A673 (cell line): ENCODE data around the gene HSPG2. TPM values are rescaled to one million over a fixed set of nuclear protein-coding genes. Genes with fewer than 3 reads are reported as not detected.

Experiments used
- BruUV-seq: library from RNA; stranded (reverse); fragments of 400-500 nt; replicated peaks from 2 replicates; lab custom pipeline; 2021; lab: Mats Ljungman, UMichigan
- CTCF ChIA-PET: fragments of 300-600 bp; sonication (Branson Sonifier 250); formaldehyde crosslinking; loops from one replicate; lab custom pipeline; 2022; ENCODE audit warnings: antibody characterized with exemption; lab: Charles Lee
- POLR2A ChIA-PET: fragments of 300-600 bp; sonication (Branson Sonifier 250); formaldehyde crosslinking; loops from one replicate; lab custom pipeline; 2022; ENCODE audit warnings: antibody characterized with exemption; ENCODE audit not compliant: low non-redundant PET; lab: Charles Lee
- DNase-seq: peaks from one replicate; pipeline ENCODE4 v3.0.0-alpha.2; 2015; ENCODE audit warnings: low spot score
- H3K27ac ChIP-seq: fragments of 200-600 bp; sonication (generic); 2 replicates; pipeline ENCODE4 v1.5.1; 2016; ENCODE audit warnings: mixed run types, low read depth, mild to moderate bottlenecking, mixed read lengths, antibody characterized with exemption, low read length; ENCODE audit not compliant: poor library complexity, severe bottlenecking
- H3K27me3 ChIP-seq: fragments of 200-600 bp; sonication (generic); replicated peaks from 2 replicates; pipeline ENCODE4 v1.6.1; 2017; ENCODE audit warnings: mixed run types, low read depth, mild to moderate bottlenecking, mixed read lengths, antibody characterized with exemption, low read length; ENCODE audit not compliant: insufficient read depth, poor library complexity
- H3K36me3 ChIP-seq: fragments of 200-600 bp; sonication (generic); 2 replicates; pipeline ENCODE4 v1.6.1; 2016; ENCODE audit warnings: mixed run types, mild to moderate bottlenecking, mixed read lengths, antibody characterized with exemption, low read length; ENCODE audit not compliant: insufficient read depth, poor library complexity, severe bottlenecking
- H3K4me1 ChIP-seq: fragments of 200-600 bp; sonication (generic); 2 replicates; pipeline ENCODE4 v1.6.1; 2017; ENCODE audit warnings: mixed run types, mild to moderate bottlenecking, mixed read lengths, antibody characterized with exemption, low read length; ENCODE audit not compliant: insufficient read depth, poor library complexity, severe bottlenecking
- H3K4me3 ChIP-seq: fragments of 200-600 bp; sonication (generic); 2 replicates; pipeline ENCODE4 v1.5.1; 2016; ENCODE audit warnings: low read depth, mixed run types, mild to moderate bottlenecking, mixed read lengths, low read length; ENCODE audit not compliant: poor library complexity, severe bottlenecking
- H3K9me3 ChIP-seq: fragments of 200-600 bp; sonication (generic); 2 replicates; pipeline ENCODE4 v1.6.1; 2016; ENCODE audit warnings: mixed run types, low read depth, mild to moderate bottlenecking, mixed read lengths, antibody characterized with exemption, low read length; ENCODE audit not compliant: poor library complexity, severe bottlenecking
- EZH2 ChIP-seq: fragments of 200-600 bp; sonication (generic); IDR thresholded peaks from 2 replicates; pipeline ENCODE4 v1.6.1; 2017; ENCODE audit warnings: borderline replicate concordance, low read depth, mild to moderate bottlenecking, mixed read lengths, antibody characterized with exemption, low read length; ENCODE audit not compliant: poor library complexity, severe bottlenecking
- intact Hi-C: fragments of 100-400 bp; cut with micrococcal nuclease; formaldehyde crosslinking; loops from one replicate; pipeline ENCODE4 v1.10.0; 2022; ENCODE audit not compliant: unreplicated experiment
- total RNA-seq: library from RNA; stranded (reverse); gene quantifications from 2 replicates; pipeline ENCODE4 v1.2.3, GENCODE V29; 2021
- TF ChIP-seq, protein P1 (sequence below): fragments of 300-800, 200-600 bp; sonication (generic); conservative IDR thresholded peaks from 2 replicates; pipeline ENCODE4 v1.5.1; 2017; ENCODE audit warnings: low read depth, mild to moderate bottlenecking, antibody characterized with exemption, low read length, moderate library complexity, mixed read lengths

HSPG2 gene
- total RNA-seq, 1 experiment from 2014 or later = 10.4 TPM

DNA sequence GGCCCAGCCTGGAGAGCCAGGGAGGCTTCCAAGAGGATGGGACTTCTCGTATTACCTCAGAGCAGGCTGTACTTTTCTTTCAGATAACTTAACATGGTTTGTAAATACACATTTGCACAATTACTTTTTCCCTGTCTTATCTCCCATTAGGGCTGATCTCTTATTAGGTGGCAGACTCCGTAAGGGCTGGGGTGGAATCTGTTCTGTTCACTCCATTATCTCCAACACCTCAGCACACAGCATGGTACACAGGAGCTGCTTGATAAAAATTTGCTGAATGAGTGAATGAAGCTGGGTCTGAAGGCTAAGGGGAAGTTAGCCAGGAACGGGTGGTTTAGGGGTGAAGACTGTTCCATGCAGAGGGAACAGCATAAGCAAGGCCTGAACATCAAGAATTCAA is 76.1 kb downstream of the HSPG2 start:
- BruUV-seq = no TSS peak
- POLR2A ChIA-PET = no interaction called here

DNA sequence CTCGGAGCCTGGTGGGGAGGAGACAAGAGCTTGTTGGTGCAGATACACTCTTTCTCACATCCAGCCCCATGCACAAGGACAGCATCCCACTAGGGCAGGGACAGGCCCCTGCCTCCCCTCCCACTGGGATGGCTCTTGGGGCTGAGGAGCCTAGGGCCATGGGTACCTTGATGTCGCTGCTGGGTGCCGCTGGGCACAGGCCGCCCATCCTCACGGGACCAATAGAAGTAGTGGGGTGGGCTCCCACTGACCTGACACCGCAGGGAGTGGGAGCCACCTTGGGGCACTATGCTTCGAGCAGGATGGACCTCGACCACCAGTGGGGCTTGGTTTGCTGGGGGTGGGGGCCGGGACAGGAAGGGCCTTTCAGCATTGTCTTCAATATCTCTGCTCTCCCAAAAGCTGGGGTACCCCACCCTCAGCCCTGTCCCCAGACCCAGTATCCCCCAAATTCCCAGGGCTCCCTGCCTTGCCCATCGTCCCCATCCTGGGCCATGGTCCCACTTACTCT is 77.4 kb downstream of the HSPG2 start:
- Histone ChIP-seq H3K4me3 (no peak overlapping the region), H3K36me3 (no peaks in the 10 kb centered on the region), H3K27ac (no peak overlapping the region), H3K27me3 (no peaks in the 10 kb centered on the region), H3K4me1 (no peaks in the 10 kb centered on the region), H3K9me3 (no peaks in the 10 kb centered on the region)
- ChIA-PET CTCF (no interaction called here), POLR2A (no interaction called here)
- no peak for DNase-seq
- intact Hi-C loops = no loop called here
- TF ChIP-seq EZH2 = no peak
- TF ChIP-seq, protein P1, sequence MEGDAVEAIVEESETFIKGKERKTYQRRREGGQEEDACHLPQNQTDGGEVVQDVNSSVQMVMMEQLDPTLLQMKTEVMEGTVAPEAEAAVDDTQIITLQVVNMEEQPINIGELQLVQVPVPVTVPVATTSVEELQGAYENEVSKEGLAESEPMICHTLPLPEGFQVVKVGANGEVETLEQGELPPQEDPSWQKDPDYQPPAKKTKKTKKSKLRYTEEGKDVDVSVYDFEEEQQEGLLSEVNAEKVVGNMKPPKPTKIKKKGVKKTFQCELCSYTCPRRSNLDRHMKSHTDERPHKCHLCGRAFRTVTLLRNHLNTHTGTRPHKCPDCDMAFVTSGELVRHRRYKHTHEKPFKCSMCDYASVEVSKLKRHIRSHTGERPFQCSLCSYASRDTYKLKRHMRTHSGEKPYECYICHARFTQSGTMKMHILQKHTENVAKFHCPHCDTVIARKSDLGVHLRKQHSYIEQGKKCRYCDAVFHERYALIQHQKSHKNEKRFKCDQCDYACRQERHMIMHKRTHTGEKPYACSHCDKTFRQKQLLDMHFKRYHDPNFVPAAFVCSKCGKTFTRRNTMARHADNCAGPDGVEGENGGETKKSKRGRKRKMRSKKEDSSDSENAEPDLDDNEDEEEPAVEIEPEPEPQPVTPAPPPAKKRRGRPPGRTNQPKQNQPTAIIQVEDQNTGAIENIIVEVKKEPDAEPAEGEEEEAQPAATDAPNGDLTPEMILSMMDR = no peak
- BruUV-seq = no TSS peak

More for the DNA sequence above, 76.1 kb downstream of the HSPG2 start:
- Histone ChIP-seq H3K27ac (no peak overlapping the region), H3K36me3 (no peaks in the 10 kb centered on the region), H3K27me3 (no peaks in the 10 kb centered on the region), H3K9me3 (no peaks in the 10 kb centered on the region), H3K4me1 (no peaks in the 10 kb centered on the region), H3K4me3 (no peak overlapping the region)
- intact Hi-C loops = no loop called here
- CTCF ChIA-PET = no interaction called here
- DNase-seq = no peak
- no peak for TF ChIP-seq EZH2
- TF ChIP-seq, protein P1 = no peak

DNA sequence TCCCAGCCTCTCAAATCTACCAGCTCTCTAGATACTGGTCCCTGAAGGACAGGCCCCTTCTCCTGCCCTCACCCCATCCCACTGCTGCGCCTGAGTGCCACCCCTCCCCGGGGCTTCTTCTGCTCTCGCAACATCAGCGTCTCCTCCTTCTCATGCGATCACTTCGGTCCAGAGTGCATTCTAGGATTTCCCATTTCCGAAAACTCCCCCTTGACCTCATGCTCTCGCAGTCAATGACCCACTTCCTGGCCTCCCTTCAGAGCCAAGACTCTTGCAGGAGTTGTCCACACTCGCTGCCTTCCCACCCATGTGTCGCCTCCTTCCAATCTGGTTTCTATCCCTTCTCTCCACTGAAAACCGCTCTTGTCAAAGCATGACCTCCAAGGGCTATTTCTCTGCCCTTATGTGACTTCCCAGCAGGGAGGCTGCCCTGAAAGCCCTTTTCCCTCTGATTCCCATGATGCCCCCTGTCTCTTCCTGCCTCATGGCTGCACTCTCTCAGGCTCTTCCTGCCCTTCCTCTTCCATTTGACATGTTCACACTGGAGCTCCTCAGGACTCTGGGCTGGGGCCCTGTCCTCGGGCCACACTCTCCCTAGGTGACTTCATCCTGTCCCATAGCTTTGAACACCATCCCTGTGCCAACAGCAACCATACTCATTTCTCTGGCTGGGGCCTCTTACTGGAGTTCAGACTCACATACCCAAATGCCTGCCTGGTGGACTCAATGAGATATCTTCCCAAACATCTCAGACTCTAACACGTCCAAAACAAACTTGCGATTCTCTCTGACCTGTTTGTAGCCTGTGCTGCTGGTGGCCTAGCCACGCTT is 79.1 kb downstream of the HSPG2 start:
- TF ChIP-seq, protein P1 = no peak
- no peak for TF ChIP-seq EZH2
- Histone ChIP-seq H3K4me3 (no peak overlapping the region), H3K27me3 (no peaks in the 10 kb centered on the region), H3K27ac (no peak overlapping the region), H3K9me3 (no peaks in the 10 kb centered on the region), H3K36me3 (no peaks in the 10 kb centered on the region), H3K4me1 (no peaks in the 10 kb centered on the region)
- intact Hi-C loops = no loop called here
- no TSS peak for BruUV-seq
- DNase-seq = no peak
- CTCF ChIA-PET = no interaction called here
- POLR2A ChIA-PET = no interaction called here
